ENCODE measurements around the gene GPR161.

- TF ChIP-seq POLR2A (IDR thresholded peaks at IDR 0.05; ENCODE audit: low read depth, low read length) (no peak), CTCF (IDR thresholded peaks at IDR 0.05 in 2 of 3, conservative IDR thresholded peaks at IDR 0.05 in 1 of 3; ENCODE audit: control insufficient read depth in 2 of 3, extremely low read depth in 1 of 3, insufficient read depth in 1 of 3, low read depth in 3 of 3, low read length in 3 of 3) (no peak), E2F8 (IDR thresholded peaks at IDR 0.05; ENCODE audit: low read depth, partially characterized antibody) (no peak), PML (IDR thresholded peaks at IDR 0.05; ENCODE audit: low read length) (no peak)
Measured at GRCh38 chr1:168101336-168101735, 35.4 kb downstream of the GPR161 start.
